HepG2 (cell line): ENCODE measurements around the gene VSIG8. TPM values are rescaled to one million over a fixed set of nuclear protein-coding genes. Genes with fewer than 3 reads are reported as not detected.

Experiments used
- ATAC-seq: fragments of 200-7000 bp; cut with Tn5 transposase; 3 replicates; pipeline ENCODE4 v1.9.1; 2020; ENCODE audit warnings: mild to moderate bottlenecking, moderate library complexity
- BruUV-seq: library from RNA; stranded (reverse); fragments of 400-500 nt; replicated peaks from 2 replicates; lab custom pipeline; 2021; lab: Mats Ljungman, UMichigan
- CTCF ChIA-PET: fragments of 300-600 bp; formaldehyde crosslinking; extraction: SDS; loops from one replicate; lab custom pipeline; 2021; ENCODE audit warnings: low total read pairs, inconsistent platforms, low intra/inter-chr PET ratio; lab: Yijun Ruan, JAX
- POLR2A ChIA-PET: fragments of 350-600 bp; sonication (Branson Sonifier 250); formaldehyde crosslinking; loops from one replicate; lab custom pipeline; 2020; ENCODE audit warnings: antibody characterized with exemption, inconsistent platforms; lab: Yijun Ruan, JAX
- DNase-seq: peaks from one replicate; pipeline ENCODE4 v3.0.0-alpha.2; 2015; ENCODE audit warnings: low spot score
- FAIRE-seq: peaks from 3 replicates; lab custom pipeline; 2011; peaks lifted over from hg19 to GRCh38; lab: Jason Lieb, UNC
- H2AFZ ChIP-seq: one replicate; pipeline ENCODE4 v1.6.1; 2011; ENCODE audit warnings: low read length, inconsistent platforms
- H3K27ac ChIP-seq: fragments of 300-600 bp; 3 replicates; pipeline ENCODE4 v1.8.0; 2011; ENCODE audit warnings: mixed run types, mild to moderate bottlenecking, mixed read lengths, low read length, inconsistent platforms; ENCODE audit not compliant: insufficient read depth; ENCODE audit errors: extremely low read length
- H3K27me3 ChIP-seq, 2 experiments: fragments of 200-600 bp in 1 of 2; 2 replicates in 1 of 2; 3 replicates in 1 of 2; pipeline versions ENCODE4 v1.6.0 to v1.8.0; 2011; ENCODE audit warnings: low read length in 2 of 2, mild to moderate bottlenecking in 2 of 2, moderate library complexity in 2 of 2, inconsistent platforms in 1 of 2; ENCODE audit not compliant: insufficient read depth in 2 of 2, control insufficient read depth in 1 of 2
- H3K36me3 ChIP-seq, 2 experiments: fragments of 200-600 bp in 1 of 2; replicated peaks in 1 of 2; 2 replicates in 1 of 2; 3 replicates in 1 of 2; pipeline versions ENCODE4 v1.5.1 to v1.8.0; 2011; ENCODE audit warnings: low read length in 2 of 2, inconsistent platforms in 1 of 2; ENCODE audit not compliant: insufficient read depth in 2 of 2, control insufficient read depth in 1 of 2
- H3K4me1 ChIP-seq: 2 replicates; pipeline ENCODE4 v1.5.1; 2012; ENCODE audit warnings: low read length, inconsistent platforms; ENCODE audit not compliant: insufficient read depth
- H3K4me2 ChIP-seq: 2 replicates; pipeline ENCODE4 v1.6.0; 2011; ENCODE audit warnings: low read depth, low read length, inconsistent platforms
- H3K4me3 ChIP-seq, 3 experiments: fragments of 200-600 bp in 1 of 3; sonication (generic), shearing (Covaris generic) in 1 of 3; replicated peaks in 1 of 3; 2 replicates each; pipeline ENCODE4 v1.5.1; 2011 to 2016; ENCODE audit warnings: low read length in 3 of 3, inconsistent platforms in 2 of 3, low read depth in 2 of 3, mild to moderate bottlenecking in 2 of 3, control low read depth in 1 of 3, mixed read lengths in 1 of 3; ENCODE audit not compliant: insufficient read depth in 1 of 3
- H3K79me2 ChIP-seq: one replicate; pipeline ENCODE4 v1.6.1; 2011; ENCODE audit warnings: low read length, inconsistent platforms; ENCODE audit not compliant: insufficient read depth
- H3K9ac ChIP-seq: 2 replicates; pipeline ENCODE4 v1.6.0; 2011; ENCODE audit warnings: mild to moderate bottlenecking, low read depth, low read length, inconsistent platforms; ENCODE audit not compliant: insufficient read depth
- H3K9me3 ChIP-seq: 2 replicates; pipeline ENCODE4 v1.5.1; 2012; ENCODE audit warnings: mild to moderate bottlenecking, low read length
- H4K20me1 ChIP-seq: 2 replicates; pipeline ENCODE4 v1.6.0; 2011; ENCODE audit warnings: inconsistent platforms, mild to moderate bottlenecking, low read length, moderate library complexity; ENCODE audit not compliant: insufficient read depth
- BCL3 ChIP-seq: sonication (generic); formaldehyde crosslinking; IDR thresholded peaks from 2 replicates; pipeline ENCODE4 v1.5.1; 2020; ENCODE audit warnings: mild to moderate bottlenecking, missing genetic modification reagents, moderate library complexity
- DBP ChIP-seq: sonication (generic); formaldehyde crosslinking; IDR thresholded peaks from 2 replicates; pipeline ENCODE4 v1.4.0; 2020; ENCODE audit warnings: missing genetic modification reagents; ENCODE audit errors: not compliant biosample characterization
- JUND ChIP-seq: sonication (generic); formaldehyde crosslinking; IDR thresholded peaks from 2 replicates; pipeline ENCODE4 v1.8.0; 2022; ENCODE audit warnings: mild to moderate bottlenecking, missing genetic modification reagents
- KLF13 ChIP-seq: sonication (generic); formaldehyde crosslinking; IDR thresholded peaks from 2 replicates; pipeline ENCODE4 v1.4.0; 2020; ENCODE audit warnings: mild to moderate bottlenecking, missing genetic modification reagents
- MIXL1 ChIP-seq: IDR thresholded peaks from 2 replicates; pipeline ENCODE4 v1.6.1; 2016
- PAF1 ChIP-seq: IDR thresholded peaks from 2 replicates; pipeline ENCODE4 v1.6.1; 2016; ENCODE audit warnings: missing genetic modification reagents, missing compliant biosample characterization
- PHF5A ChIP-seq: IDR thresholded peaks from one replicate; pipeline ENCODE4 v1.6.1; 2018; ENCODE audit warnings: low read depth, missing genetic modification reagents; ENCODE audit not compliant: unreplicated experiment
- ZFP90 ChIP-seq: sonication (generic); formaldehyde crosslinking; IDR thresholded peaks from 2 replicates; pipeline ENCODE4 v1.8.0; 2022; ENCODE audit warnings: missing genetic modification reagents, mild to moderate bottlenecking, inconsistent platforms, borderline replicate concordance
- ZMAT3 ChIP-seq: sonication (generic); formaldehyde crosslinking; conservative IDR thresholded peaks from 2 replicates; pipeline ENCODE4 v1.7.0; 2021; ENCODE audit warnings: missing genetic modification reagents
- ZNF18 ChIP-seq: sonication (generic); formaldehyde crosslinking; IDR thresholded peaks from 2 replicates; pipeline ENCODE4 v1.8.0; 2022; ENCODE audit warnings: mild to moderate bottlenecking, missing genetic modification reagents; ENCODE audit not compliant: insufficient replicate concordance
- ZNF230 ChIP-seq: sonication (generic); formaldehyde crosslinking; IDR thresholded peaks from 2 replicates; pipeline ENCODE4 v1.4.0; 2020; ENCODE audit warnings: mild to moderate bottlenecking, missing genetic modification reagents
- ZNF256 ChIP-seq: sonication (generic); formaldehyde crosslinking; conservative IDR thresholded peaks from 2 replicates; pipeline ENCODE4 v1.4.0; 2020; ENCODE audit warnings: missing genetic modification reagents
- ZNF329 ChIP-seq: sonication (generic); formaldehyde crosslinking; IDR thresholded peaks from 2 replicates; pipeline ENCODE4 v1.9.0; 2021; ENCODE audit warnings: low read depth, mild to moderate bottlenecking, missing genetic modification reagents
- ZNF484 ChIP-seq: sonication (generic); formaldehyde crosslinking; IDR thresholded peaks from 2 replicates; pipeline ENCODE4 v1.5.1; 2020; ENCODE audit warnings: mild to moderate bottlenecking, low read depth, missing genetic modification reagents, borderline replicate concordance
- ZSCAN12 ChIP-seq: sonication (generic); formaldehyde crosslinking; IDR thresholded peaks from 2 replicates; pipeline ENCODE4 v1.9.0; 2021; ENCODE audit warnings: mild to moderate bottlenecking, missing genetic modification reagents
- WGBS: methylation state at CpG from one replicate; pipeline ENCODE4 v1.1.6; 2017; ENCODE audit warnings: low lambda C conversion rate; 5-methylcytosine and 5-hydroxymethylcytosine counted together
- in situ Hi-C: cut with HindIII; loops from 2 replicates; pipeline ENCODE4 v1.10.0; 2017; ENCODE audit warnings: low pct_unique_long_range_greater_than_20kb; ENCODE audit not compliant: extremely low pct_ligation_motif_present
- intact Hi-C: fragments of 100-400 bp; cut with micrococcal nuclease; formaldehyde crosslinking; loops from one replicate; pipeline ENCODE4 v1.10.0; 2022; ENCODE audit not compliant: unreplicated experiment
- polyA plus RNA-seq, 8 experiments: library from polyadenylated mRNA; depleted of rRNA in 3 of 8; stranded (reverse) in 7 of 8; unstranded in 1 of 8; fragments of >200 nt; fragmentation: Illumina TruSeq in 4 of 8; extraction: Trizol in 4 of 8; gene quantifications; 2 replicates each; pipeline versions ENCODE4 v1.2.1 to v1.2.3, GENCODE V29; 2011 to 2016; ENCODE audit warnings: low read depth in 4 of 8, missing spikeins in 1 of 8, mixed read lengths in 1 of 8; ENCODE audit not compliant: insufficient read depth in 1 of 8
- total RNA-seq, 5 experiments: library from RNA; depleted of rRNA; stranded (reverse); fragments of >200 nt; fragmentation: Illumina TruSeq; extraction: Trizol; gene quantifications; 2 replicates each; pipeline ENCODE4 v1.2.3, GENCODE V29; 2016; ENCODE audit warnings: low read depth in 1 of 5

VSIG8 gene
- total and polyA plus RNA-seq, 2 of the 13 experiments (the other 11 are each of a cell fraction or from before 2014, with no cell fraction given), result not detected

- no peak for TF ChIP-seq BCL3
- TF ChIP-seq ZFP90 (CRISPR knock-in tag), result no peak
- no peak for TF ChIP-seq ZNF256 (CRISPR knock-in tag)
- TF ChIP-seq ZNF329 (CRISPR knock-in tag), result no peak
- TF ChIP-seq DBP (CRISPR knock-in tag), result no peak
- TF ChIP-seq MIXL1 (CRISPR knock-in tag), result no peak
- TF ChIP-seq PHF5A (CRISPR knock-in tag), result no peak
- TF ChIP-seq JUND (CRISPR knock-in tag), result no peak
- TF ChIP-seq ZMAT3 (CRISPR knock-in tag), result no peak
- TF ChIP-seq KLF13, result no peak
Measured at GRCh38 chr1:159890390-159890789, 27.9 kb upstream of the VSIG8 start (continued).

- Histone ChIP-seq H3K36me3 (no peaks in the 10 kb centered on the region), H3K4me2 (no peak overlapping the region), H3K79me2 (no peaks in the 10 kb centered on the region), H3K4me3 (no peak overlapping the region), H2AFZ (no peak overlapping the region), H4K20me1 (no peaks in the 10 kb centered on the region), H3K27ac (no peak overlapping the region), H3K9me3 (no peaks in the 10 kb centered on the region), H3K27me3 (peaks cover 1 to 3% of the 10 kb centered on the region in 2 experiments; a peak in 2 of 5 replicates), H3K9ac (no peak overlapping the region), H3K4me1 (no peaks in the 10 kb centered on the region)
- DNase-seq (no peak), FAIRE-seq (no peak), ATAC-seq (no peak)
- in situ Hi-C loops, result loop anchor here (5.0 kb wide), 1 partner anchor 93 kb away; no protein-coding TSS in a partner anchor
- no peak for TF ChIP-seq PAF1
- TF ChIP-seq ZNF484 (CRISPR knock-in tag), result no peak
- TF ChIP-seq ZSCAN12 (CRISPR knock-in tag), result no peak
- TF ChIP-seq ZNF230 (CRISPR knock-in tag), result no peak
- TF ChIP-seq ZNF18, result no peak
- WGBS, result 7% methylated on average over 2 of the region's 2 CpGs
- intact Hi-C loops, result no loop called here
- CTCF ChIA-PET, result no interaction called here
- BruUV-seq, result no TSS peak
- POLR2A ChIA-PET, result no interaction called here
Measured at GRCh38 chr1:159889821-159890252, 27.4 kb upstream of the VSIG8 start.
